ENCODE measurements around the gene PBX3. TPM values are rescaled to one million over a fixed set of nuclear protein-coding genes. Genes with fewer than 3 reads are reported as not detected.

Gene PBX3
- polyA plus RNA-seq, 1 donor (not counting 4 experiments of a cell fraction or from before 2014, with no cell fraction given) = 26.3 TPM

- DNase-seq (ENCODE audit: low read depth, low spot score) = no peak
Measured at GRCh38 chr9:125994066-125994943, 247.1 kb downstream of the PBX3 start.

GRCh38 chr9:125995006-125995405 lies 247.8 kb downstream of the PBX3 start:
- no peaks in the 10 kb centered on the region for H3K27me3 ChIP-seq (ENCODE audit: control insufficient read depth, extremely low read depth, insufficient read depth, low read length)
- H4K20me1 ChIP-seq (ENCODE audit: control insufficient read depth, extremely low read depth, insufficient read depth, low read length) = no peaks in the 10 kb centered on the region
- H3K4me2 ChIP-seq (ENCODE audit: control insufficient read depth, extremely low read depth, insufficient read depth, low read depth, low read length) = no peak overlapping the region
- no peaks in the 10 kb centered on the region for H3K9me1 ChIP-seq (ENCODE audit: control insufficient read depth, extremely low read depth, insufficient read depth, low read length)
- H3K4me1 ChIP-seq (ENCODE audit: control insufficient read depth, extremely low read depth, insufficient read depth, low read length) = no peaks in the 10 kb centered on the region
- no peak overlapping the region for H3K4me3 ChIP-seq (ENCODE audit: control insufficient read depth in 2 of 3, extremely low read depth in 1 of 3, insufficient read depth in 2 of 3, low read depth in 1 of 3, low read length in 3 of 3)
- dilution Hi-C loops (cut with MboI; ENCODE audit: extremely low pct_ligation_motif_present, low sequenced_read_pairs) = no loop called here
- no peak overlapping the region for H3K9ac ChIP-seq (ENCODE audit: control insufficient read depth, extremely low read depth, insufficient read depth, low read length)
- FAIRE-seq (no peak), DNase-seq (ENCODE audit: low read depth, low spot score) (no peak)
- no peaks in the 10 kb centered on the region for H3K9me3 ChIP-seq (ENCODE audit: control insufficient read depth, low read depth, low read length)
- H3K27ac ChIP-seq (ENCODE audit: control insufficient read depth, insufficient read depth, low read length) = no peak overlapping the region
- no peaks in the 10 kb centered on the region for H3K79me2 ChIP-seq (ENCODE audit: control insufficient read depth, insufficient read depth, low read length)
- H3K36me3 ChIP-seq (ENCODE audit: control insufficient read depth in 2 of 2, extremely low read depth in 1 of 2, insufficient read depth in 2 of 2, low read length in 2 of 2) = no peaks in the 10 kb centered on the region
- no peak overlapping the region for H2AFZ ChIP-seq (ENCODE audit: control insufficient read depth, low read length)
- TF ChIP-seq CTCF (optimal IDR thresholded peaks at IDR 0.05 in 1 of 3, IDR thresholded peaks at IDR 0.05 in 1 of 3, conservative IDR thresholded peaks at IDR 0.05 in 1 of 3; ENCODE audit: extremely low read depth in 1 of 3, insufficient read depth in 2 of 3, low read length in 3 of 3) (no peak), EZH2 (IDR thresholded peaks at IDR 0.05; ENCODE audit: low read length) (no peak)

More at GRCh38 chr9:125994066-125994943, 247.1 kb downstream of the PBX3 start:
- Histone ChIP-seq H3K9ac (ENCODE audit: control insufficient read depth, extremely low read depth, insufficient read depth, low read length) (no peak overlapping the region), H3K4me2 (ENCODE audit: control insufficient read depth, extremely low read depth, insufficient read depth, low read depth, low read length) (no peak overlapping the region), H3K4me3 (ENCODE audit: control insufficient read depth in 2 of 3, extremely low read depth in 1 of 3, insufficient read depth in 2 of 3, low read depth in 1 of 3, low read length in 3 of 3) (no peak overlapping the region), H3K9me3 (ENCODE audit: control insufficient read depth, low read depth, low read length) (no peaks in the 10 kb centered on the region), H3K4me1 (ENCODE audit: control insufficient read depth, extremely low read depth, insufficient read depth, low read length) (no peaks in the 10 kb centered on the region), H3K36me3 (ENCODE audit: control insufficient read depth in 2 of 2, extremely low read depth in 1 of 2, insufficient read depth in 2 of 2, low read length in 2 of 2) (no peaks in the 10 kb centered on the region), H3K27me3 (ENCODE audit: control insufficient read depth, extremely low read depth, insufficient read depth, low read length) (no peaks in the 10 kb centered on the region), H2AFZ (ENCODE audit: control insufficient read depth, low read length) (no peak overlapping the region), H3K9me1 (ENCODE audit: control insufficient read depth, extremely low read depth, insufficient read depth, low read length) (no peaks in the 10 kb centered on the region), H4K20me1 (ENCODE audit: control insufficient read depth, extremely low read depth, insufficient read depth, low read length) (no peaks in the 10 kb centered on the region), H3K79me2 (ENCODE audit: control insufficient read depth, insufficient read depth, low read length) (no peaks in the 10 kb centered on the region), H3K27ac (ENCODE audit: control insufficient read depth, insufficient read depth, low read length) (no peak overlapping the region)
- FAIRE-seq = no peak
- TF ChIP-seq EZH2 (IDR thresholded peaks at IDR 0.05; ENCODE audit: low read length) (no peak), CTCF (optimal IDR thresholded peaks at IDR 0.05 in 1 of 3, IDR thresholded peaks at IDR 0.05 in 1 of 3, conservative IDR thresholded peaks at IDR 0.05 in 1 of 3; ENCODE audit: extremely low read depth in 1 of 3, insufficient read depth in 2 of 3, low read length in 3 of 3) (no peak)
- dilution Hi-C loops (cut with MboI; ENCODE audit: extremely low pct_ligation_motif_present, low sequenced_read_pairs) = no loop called here
